Stimulated activated CD8-positive, alpha-beta memory T cell treated with anti-CD3 and anti-CD28 coated beads, Interleukin-2, amount 100 ng/mL, for 48 hours (primary cell): Measurements from ENCODE around the gene LRIG1.

Experiments
- DNase-seq, 2 donors: peaks; one replicate each; pipeline ENCODE4 v3.0.0-alpha.2; 2020; ENCODE audit warnings: low read depth in 2 of 2

The LRIG1 gene

DNA sequence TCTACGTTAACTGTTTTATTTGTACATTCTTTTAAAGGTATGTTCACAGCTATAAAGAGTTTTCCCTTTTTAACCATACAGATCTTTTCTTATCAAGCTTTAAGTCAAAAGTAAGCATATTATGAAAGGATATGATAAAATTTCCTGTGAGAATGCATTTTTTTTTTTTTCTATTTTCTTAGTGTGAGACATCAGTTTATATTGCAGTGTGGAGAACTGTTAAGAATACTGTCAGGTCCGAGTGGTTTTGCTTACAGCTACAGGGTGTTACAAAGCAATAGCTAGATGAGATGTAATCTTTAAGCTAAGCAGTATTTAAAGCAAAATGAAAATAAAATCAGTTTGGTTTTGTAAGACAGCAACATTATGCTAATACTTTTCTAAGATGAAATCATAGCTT, 146.8 kb downstream of the LRIG1 start:
- DNase-seq: no peak

DNA sequence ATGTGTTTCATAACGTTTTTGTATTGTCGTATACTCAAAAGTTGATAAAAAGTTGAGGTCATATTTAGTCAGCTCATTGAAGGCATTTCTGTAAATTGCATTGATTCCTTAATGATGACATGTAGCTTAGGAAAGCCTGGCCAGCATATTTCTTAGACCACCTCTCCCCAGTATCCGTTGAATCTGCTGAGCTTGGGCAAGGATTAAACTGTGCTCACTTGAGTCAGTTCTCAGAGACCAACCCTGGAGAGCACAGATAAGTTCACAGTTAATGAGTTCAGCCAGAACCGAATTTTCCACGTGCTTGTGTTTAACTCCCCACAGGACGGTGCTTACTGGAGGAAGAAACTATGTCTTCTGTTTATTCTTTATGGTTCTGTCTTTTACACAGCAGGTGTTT, 147.3 kb downstream of the LRIG1 start:
- DNase-seq: no peak

DNA sequence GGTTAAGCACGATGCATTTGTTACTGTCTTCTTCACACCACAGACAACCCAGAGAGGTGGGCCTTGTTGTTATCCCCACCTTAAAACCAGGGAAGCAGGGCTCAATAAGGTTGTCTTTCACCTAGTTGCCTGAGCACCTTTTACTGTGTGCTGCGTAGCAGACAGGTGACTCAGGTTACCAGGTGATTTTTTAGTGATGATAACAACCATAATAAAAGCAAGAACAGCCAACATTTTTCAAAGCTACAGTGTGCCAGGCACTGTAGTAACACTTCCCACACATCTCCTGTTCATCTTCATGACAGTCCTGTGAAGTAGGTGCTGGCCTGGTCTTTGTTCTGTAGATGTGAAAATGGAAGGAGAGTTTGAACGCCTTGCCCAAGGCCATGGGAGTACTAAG, 147.8 kb downstream of the LRIG1 start:
- no peak for DNase-seq

DNA sequence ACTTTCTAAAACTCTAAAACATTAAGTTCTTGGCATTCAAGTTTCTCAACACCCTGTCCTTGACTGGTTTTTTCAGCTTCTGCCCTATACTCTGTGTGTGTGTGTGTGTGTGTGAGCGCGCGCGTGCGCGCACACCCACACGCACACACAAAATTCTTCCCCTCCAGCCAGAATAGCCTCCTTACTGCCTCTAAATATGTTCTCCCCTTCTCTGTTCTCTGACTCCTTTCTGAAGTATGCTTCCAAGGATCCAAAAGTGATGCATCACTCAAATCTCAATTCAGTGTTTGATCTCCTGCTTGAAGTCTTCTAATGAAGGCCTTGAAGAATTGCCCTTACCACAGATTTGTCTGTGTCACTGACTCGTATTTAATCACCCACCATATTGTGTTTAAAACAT, 150.2 kb downstream of the LRIG1 start:
- no peak for DNase-seq

DNA sequence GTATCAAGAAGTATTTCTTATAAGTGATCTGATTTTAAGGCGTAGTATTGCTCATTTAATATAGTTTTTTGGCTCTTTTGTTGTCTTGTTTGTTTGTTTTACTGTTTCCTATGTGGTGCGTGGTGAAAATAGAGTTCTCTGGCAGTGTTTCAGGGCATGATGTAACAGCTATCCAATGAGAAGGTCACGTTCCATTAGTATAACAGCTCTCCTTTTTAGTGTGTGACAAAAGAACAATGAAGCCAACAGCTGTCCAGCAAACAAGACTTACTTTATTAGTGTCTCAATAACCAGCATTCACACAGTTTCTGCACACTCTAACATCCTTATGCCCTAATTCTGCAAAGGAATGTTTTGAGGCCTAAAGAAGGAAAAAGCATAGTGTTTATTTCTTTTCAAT, 152.1 kb downstream of the LRIG1 start:
- no peak for DNase-seq

DNA sequence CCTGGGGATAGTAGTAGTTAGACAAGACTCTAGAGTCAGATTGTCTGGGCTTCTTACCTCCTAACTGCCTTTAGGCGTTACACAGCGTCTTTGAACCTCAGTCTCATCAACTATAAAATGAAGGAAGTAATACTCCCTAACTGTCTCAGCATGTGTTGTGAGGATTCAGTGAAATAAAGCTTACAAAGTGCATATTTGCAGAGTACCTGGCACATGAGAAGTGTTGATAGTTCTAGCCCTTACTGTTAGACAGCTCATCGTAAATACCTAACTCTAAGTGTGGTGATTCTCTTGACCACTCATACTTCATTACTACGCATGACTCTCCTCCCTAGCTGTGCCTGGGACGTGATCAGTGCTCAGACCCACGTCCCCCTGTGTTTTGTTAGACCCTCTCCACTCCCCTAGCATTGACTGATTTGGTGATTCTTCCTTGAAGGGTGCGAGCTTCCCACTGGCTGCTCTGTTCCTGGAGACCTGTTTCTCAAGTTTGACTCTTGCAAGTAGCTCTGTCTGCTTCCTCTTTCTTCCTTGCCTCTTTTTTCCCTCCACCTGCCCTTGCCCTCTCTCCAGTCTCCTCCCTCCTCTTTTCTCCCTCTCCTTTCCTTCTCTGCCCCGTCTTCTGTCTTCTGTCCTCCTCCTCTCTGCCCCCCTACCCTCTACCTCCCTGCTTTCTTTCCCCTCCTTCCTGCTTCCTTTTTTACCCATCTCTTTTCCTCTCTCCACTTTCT, 155.8 kb downstream of the LRIG1 start:
- DNase-seq: no peak

DNA sequence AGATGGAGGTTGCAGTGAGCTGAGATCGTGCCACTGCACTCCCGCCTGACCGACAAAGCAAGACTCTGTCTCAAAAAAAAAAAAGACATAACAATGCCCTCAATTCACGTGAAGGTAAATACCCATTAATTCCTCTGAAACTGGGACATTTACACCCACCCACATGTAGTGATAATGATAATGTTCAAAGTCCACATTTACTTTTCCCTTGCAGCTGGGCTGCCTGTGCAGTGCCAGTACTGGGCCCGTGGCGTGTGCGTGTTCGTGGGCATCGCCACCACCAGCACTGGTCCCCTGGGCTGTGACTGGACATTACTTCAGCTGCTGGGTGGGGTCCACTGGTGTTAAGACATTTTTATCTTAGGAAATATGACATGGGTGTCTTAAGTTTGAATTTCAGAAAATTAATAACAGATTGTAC, 156.4 kb downstream of the LRIG1 start:
- DNase-seq: no peak

DNA sequence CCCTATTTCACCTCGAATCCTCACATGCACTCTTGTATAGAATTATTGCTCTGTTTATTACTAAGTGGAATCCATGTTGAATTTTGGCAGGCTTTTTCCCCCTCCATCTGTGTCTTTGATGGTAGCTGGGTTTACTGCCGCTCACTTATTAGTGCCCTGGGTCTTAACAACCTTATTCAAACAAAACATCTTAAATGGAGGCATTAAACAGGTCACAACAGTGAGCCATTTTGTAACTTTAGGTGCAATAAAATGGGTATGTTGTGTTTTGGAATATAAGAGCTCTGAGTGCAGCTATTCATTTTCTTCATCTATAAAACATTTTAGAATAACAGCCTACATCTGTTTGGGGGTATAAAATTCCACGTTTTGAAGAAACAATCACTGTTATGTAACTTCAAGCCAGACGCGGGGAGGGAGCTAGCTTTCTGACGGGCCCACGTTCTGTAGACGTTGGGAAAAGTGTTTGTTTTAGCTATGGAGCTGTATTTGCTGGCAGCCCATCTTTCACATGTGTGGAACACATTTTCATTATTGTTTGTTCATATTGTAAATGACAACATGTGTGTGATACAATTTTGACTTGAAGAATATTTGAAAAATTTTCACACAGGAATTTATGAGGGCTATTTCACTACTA, 158.0 kb downstream of the LRIG1 start:
- DNase-seq: no peak

DNA sequence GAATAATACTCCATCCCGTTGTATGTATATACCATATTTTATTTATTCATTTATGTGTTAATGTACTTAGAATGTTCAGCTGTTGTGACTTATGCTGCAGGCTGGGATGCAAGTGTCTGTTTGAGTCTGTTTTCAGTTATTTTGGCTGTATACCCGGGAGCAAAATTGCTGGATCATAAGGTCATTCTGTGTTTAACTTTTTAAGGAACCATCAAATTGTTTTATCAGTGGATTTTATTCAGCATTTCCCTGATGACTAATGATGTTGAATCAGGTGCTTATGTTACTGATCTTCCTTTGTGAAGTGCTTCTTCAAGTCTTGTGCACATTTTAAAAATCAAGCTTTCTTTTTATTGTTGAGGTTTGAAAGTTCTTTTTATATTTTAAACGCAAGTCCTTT, 161.9 kb downstream of the LRIG1 start:
- DNase-seq: no peak

DNA sequence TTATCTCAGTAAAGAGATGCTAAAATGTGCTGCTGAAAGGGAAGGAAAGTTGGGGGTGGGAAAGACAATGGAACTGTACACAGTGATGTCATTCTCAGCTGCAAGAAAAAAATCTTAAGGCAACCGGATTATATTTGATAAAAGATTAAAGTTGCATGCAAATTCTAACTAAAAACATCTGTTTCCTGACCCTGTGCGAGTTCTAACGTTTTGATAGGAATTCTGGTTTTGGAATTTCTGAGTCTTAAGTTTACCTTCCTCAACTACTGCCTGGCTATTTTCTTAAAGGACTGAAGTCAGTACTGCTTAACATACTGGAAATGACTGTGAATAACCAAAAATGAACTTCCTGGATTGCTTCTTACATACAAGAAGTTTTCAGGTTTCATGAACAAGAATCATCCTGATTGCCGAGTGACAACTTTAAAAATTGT, 164.5 kb downstream of the LRIG1 start:
- DNase-seq: no peak

DNA sequence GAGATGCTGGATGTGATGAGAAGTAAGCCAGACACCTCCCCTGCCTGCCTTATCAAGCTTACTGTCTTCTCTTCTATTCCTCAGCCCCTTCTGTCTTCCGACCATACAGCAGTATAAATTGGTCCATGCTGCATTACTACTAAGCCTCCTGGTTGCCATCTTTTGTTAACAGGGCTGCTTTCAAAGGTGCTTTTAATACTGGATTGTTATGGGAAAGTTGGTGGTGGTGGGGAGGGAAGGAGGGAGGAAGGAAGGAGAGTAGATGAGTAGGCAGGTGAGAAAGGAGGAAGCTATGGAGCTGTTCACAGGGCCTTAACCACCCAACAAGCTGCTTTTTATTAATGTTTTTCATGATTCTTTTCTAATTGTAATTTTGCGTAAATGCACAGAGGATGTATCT, 165.2 kb downstream of the LRIG1 start:
- no peak for DNase-seq
